ENCODE data around the gene NKX1-2. TPM values are rescaled to one million over a fixed set of nuclear protein-coding genes. Genes with fewer than 3 reads are reported as not detected.
A peak's percentile ranks its signal among the peaks of the same experiment; 100 is the strongest.

NKX1-2 gene
- total and polyA plus RNA-seq, 8 donors, result not detected

DNA sequence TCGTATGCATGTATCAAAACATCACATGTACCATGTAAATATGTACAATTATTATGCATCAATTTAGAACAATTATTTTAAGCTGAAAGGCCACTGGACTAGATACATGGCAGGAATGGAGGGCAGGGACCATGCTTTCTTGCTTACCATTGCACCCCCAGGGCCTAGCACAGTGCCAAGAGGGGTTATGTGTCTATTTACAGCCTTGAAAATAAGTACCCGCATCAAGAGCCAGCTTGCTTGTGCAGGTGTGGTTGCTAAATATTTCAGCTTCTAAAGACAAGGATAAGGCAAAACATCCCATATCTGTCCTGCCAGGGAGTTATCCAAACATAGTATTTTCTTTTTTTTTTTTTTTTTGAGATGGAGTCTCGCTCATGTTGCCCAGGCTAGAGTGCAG lies 16.4 kb downstream of the NKX1-2 start:
- Histone ChIP-seq H3K4me3 (no peak overlapping the region), H3K27ac (no peak overlapping the region), H3K4me1 (no peaks in the 10 kb centered on the region), H3K9me3 (no peaks in the 10 kb centered on the region), H3K27me3 (peaks cover 0 to 4% (median 0%) of the 10 kb centered on the region in 4 donors), H3K36me3 (no peaks in the 10 kb centered on the region)
- ATAC-seq, result no peak
- intact Hi-C loops (cut with DNase I), result no loop called here
- no peak for FAIRE-seq
- 70 to 72% methylated on average over 3 of the region's 3 CpGs for WGBS, 2 donors
- no peak for DNase-seq
- TF ChIP-seq CTCF (IDR thresholded peaks at IDR 0.05), result no peak

- WGBS, 2 donors, result 78 to 90% methylated on average over 4 of the region's 4 CpGs
- TF ChIP-seq CTCF (IDR thresholded peaks at IDR 0.05), result no peak
Observed at GRCh38 chr10:124430077-124430476, 19.8 kb downstream of the NKX1-2 start.

GRCh38 chr10:124429576-124429975 lies 20.3 kb downstream of the NKX1-2 start:
- TF ChIP-seq CTCF (IDR thresholded peaks at IDR 0.05), result no peak
- DNase-seq (no peak), ATAC-seq (no peak), FAIRE-seq (no peak)
- Histone ChIP-seq H3K4me1 (peaks cover 0 to 7% (median 4%) of the 10 kb centered on the region in 3 donors), H3K27me3 (peaks cover 0 to 5% (median 2%) of the 10 kb centered on the region in 4 donors), H3K4me3 (no peak overlapping the region), H3K27ac (no peak overlapping the region), H3K36me3 (no peaks in the 10 kb centered on the region), H3K9me3 (no peaks in the 10 kb centered on the region)
- intact Hi-C loops (cut with DNase I), result no loop called here
- WGBS, 2 donors, result 39 to 52% methylated on average over 5 of the region's 5 CpGs

More at GRCh38 chr10:124430077-124430476, 19.8 kb downstream of the NKX1-2 start:
- Histone ChIP-seq H3K4me3 (no peak overlapping the region), H3K4me1 (peaks cover 0 to 7% (median 4%) of the 10 kb centered on the region in 3 donors), H3K27me3 (peaks cover 0 to 5% (median 2%) of the 10 kb centered on the region in 4 donors), H3K9me3 (no peaks in the 10 kb centered on the region), H3K36me3 (no peaks in the 10 kb centered on the region), H3K27ac (no peak overlapping the region)
- ATAC-seq (no peak), DNase-seq (no peak), FAIRE-seq (no peak)
- intact Hi-C loops (cut with DNase I), result no loop called here

DNA sequence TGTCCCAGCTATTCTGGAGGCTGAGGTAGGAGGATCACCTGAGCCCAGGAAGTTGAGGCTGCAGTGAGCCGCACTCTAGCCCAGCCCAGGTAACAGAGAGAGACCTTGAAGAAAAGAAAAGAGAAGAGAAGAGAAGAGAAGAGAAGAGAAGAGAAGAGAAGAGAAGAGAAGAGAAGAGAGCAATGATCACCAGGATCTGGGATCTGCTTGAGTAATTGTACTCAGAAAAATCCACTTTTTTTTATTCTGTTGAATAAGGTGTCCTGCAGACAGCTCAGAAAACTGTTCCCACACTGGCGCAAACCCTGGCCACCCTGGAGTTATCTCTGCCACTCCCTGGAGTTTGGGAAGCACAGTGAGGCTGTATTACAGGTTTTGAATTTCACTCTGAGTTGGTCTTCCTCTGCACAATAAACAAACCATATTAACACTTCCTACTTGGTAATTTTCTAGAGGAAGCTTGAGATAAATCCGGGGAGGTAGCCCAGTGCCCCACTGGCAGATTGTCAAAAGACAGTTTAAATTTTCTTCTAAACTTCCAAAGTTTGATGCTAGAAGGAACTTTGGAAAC lies 21.5 kb downstream of the NKX1-2 start:
- Histone ChIP-seq H3K4me1 (peaks cover 0 to 7% (median 4%) of the 10 kb centered on the region in 3 donors), H3K4me3 (no peak overlapping the region), H3K36me3 (no peaks in the 10 kb centered on the region), H3K27me3 (peaks cover 0 to 5% (median 2%) of the 10 kb centered on the region in 4 donors), H3K27ac (no peak overlapping the region), H3K9me3 (no peaks in the 10 kb centered on the region)
- no peak for TF ChIP-seq CTCF (IDR thresholded peaks at IDR 0.05)
- 37 to 57% methylated on average over 3 of the region's 3 CpGs for WGBS, 2 donors
- DNase-seq, result no peak
- no peak for ATAC-seq
- no peak for FAIRE-seq
- intact Hi-C loops (cut with DNase I), result no loop called here

DNA sequence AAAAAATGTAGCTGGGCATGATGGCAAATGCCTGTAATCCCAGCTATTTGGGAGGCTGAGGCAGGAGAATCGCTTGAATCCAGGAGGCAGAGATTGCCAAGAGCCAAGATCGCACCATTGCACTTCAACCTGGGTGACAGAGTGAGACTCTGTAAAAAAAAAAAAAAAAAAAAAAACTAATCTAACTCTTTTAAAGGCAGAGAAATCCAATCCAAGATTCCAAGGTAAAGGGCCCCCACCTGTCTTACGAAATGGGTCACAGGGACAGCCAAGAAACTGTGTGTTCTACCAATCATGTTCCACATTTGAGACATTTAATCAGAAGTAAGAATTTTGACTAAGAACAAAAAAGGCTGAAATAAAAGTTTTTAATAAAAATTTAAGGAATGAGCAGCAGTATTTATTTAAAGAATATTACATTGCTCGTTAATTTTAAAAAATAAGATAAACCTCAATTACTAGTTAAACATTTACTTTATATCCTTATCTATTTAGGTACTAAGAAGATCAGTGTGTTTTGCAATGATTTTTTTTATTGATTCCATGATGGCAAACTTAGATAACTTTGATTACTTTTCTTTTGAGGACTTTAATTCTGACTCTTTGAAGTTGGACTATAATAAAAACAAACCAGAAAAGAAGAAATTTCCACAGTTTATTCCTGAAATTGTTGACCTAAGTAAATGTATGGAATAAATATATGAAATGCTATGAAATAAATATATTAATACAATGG lies 24.4 kb downstream of the NKX1-2 start:
- intact Hi-C loops (cut with DNase I), result no loop called here
- DNase-seq, result no peak
- H3K36me3 ChIP-seq, result no peaks in the 10 kb centered on the region
- peaks cover 0 to 7% (median 4%) of the 10 kb centered on the region in 3 donors for H3K4me1 ChIP-seq
- no peak for TF ChIP-seq CTCF (IDR thresholded peaks at IDR 0.05)
- 23 to 26% methylated on average over 4 of the region's 4 CpGs for WGBS, 2 donors
- H3K27ac ChIP-seq, result no peak overlapping the region
- H3K9me3 ChIP-seq, result no peaks in the 10 kb centered on the region
- H3K27me3 ChIP-seq, result peaks cover 0 to 5% (median 0%) of the 10 kb centered on the region in 4 donors
- ATAC-seq, result no peak
- no peak overlapping the region for H3K4me3 ChIP-seq
- FAIRE-seq, result peak; percentile 63
